ENCODE results near the gene MEGF11.

DNA sequence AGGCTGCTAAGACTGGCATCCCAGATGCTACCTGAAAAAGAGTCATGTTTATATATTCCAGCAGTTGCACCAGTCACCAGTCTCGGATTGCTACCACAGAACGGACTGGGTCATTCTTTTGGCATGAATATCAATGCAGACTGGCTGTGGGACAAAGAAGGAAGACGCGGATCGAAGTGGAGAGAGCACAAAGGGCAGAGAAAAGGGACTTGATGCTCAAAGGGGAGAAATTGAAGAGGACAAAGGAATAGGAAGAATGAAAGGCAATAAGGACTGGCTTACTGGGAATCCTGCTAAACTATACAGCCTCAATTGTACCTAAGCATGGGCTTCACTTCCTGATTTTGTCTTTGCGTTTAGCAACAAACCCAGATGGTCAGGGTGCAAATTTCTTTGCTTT lies 24.5 kb upstream of the MEGF11 start:
- TF ChIP-seq RARB (CRISPR knock-in tag; IDR thresholded peaks at IDR 0.05) (no peak), ZNF565 (CRISPR knock-in tag; conservative IDR thresholded peaks at IDR 0.05; ENCODE audit: low read depth) (no peak), ARNTL (CRISPR knock-in tag; IDR thresholded peaks at IDR 0.05; ENCODE audit: borderline replicate concordance, low read depth) (no peak), GLIS3 (CRISPR knock-in tag; IDR thresholded peaks at IDR 0.05) (no peak)
- TF ChIP-seq, protein P1, sequence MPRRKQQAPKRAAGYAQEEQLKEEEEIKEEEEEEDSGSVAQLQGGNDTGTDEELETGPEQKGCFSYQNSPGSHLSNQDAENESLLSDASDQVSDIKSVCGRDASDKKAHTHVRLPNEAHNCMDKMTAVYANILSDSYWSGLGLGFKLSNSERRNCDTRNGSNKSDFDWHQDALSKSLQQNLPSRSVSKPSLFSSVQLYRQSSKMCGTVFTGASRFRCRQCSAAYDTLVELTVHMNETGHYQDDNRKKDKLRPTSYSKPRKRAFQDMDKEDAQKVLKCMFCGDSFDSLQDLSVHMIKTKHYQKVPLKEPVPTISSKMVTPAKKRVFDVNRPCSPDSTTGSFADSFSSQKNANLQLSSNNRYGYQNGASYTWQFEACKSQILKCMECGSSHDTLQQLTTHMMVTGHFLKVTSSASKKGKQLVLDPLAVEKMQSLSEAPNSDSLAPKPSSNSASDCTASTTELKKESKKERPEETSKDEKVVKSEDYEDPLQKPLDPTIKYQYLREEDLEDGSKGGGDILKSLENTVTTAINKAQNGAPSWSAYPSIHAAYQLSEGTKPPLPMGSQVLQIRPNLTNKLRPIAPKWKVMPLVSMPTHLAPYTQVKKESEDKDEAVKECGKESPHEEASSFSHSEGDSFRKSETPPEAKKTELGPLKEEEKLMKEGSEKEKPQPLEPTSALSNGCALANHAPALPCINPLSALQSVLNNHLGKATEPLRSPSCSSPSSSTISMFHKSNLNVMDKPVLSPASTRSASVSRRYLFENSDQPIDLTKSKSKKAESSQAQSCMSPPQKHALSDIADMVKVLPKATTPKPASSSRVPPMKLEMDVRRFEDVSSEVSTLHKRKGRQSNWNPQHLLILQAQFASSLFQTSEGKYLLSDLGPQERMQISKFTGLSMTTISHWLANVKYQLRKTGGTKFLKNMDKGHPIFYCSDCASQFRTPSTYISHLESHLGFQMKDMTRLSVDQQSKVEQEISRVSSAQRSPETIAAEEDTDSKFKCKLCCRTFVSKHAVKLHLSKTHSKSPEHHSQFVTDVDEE (CRISPR knock-in tag; IDR thresholded peaks at IDR 0.05) = no peak
- TF ChIP-seq, protein P2, sequence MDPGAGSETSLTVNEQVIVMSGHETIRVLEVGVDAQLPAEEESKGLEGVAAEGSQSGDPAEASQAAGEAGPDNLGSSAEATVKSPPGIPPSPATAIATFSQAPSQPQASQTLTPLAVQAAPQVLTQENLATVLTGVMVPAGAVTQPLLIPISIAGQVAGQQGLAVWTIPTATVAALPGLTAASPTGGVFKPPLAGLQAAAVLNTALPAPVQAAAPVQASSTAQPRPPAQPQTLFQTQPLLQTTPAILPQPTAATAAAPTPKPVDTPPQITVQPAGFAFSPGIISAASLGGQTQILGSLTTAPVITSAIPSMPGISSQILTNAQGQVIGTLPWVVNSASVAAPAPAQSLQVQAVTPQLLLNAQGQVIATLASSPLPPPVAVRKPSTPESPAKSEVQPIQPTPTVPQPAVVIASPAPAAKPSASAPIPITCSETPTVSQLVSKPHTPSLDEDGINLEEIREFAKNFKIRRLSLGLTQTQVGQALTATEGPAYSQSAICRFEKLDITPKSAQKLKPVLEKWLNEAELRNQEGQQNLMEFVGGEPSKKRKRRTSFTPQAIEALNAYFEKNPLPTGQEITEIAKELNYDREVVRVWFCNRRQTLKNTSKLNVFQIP (CRISPR knock-in tag; IDR thresholded peaks at IDR 0.05; ENCODE audit: borderline replicate concordance, low read depth) = no peak
- TF ChIP-seq, protein P3, sequence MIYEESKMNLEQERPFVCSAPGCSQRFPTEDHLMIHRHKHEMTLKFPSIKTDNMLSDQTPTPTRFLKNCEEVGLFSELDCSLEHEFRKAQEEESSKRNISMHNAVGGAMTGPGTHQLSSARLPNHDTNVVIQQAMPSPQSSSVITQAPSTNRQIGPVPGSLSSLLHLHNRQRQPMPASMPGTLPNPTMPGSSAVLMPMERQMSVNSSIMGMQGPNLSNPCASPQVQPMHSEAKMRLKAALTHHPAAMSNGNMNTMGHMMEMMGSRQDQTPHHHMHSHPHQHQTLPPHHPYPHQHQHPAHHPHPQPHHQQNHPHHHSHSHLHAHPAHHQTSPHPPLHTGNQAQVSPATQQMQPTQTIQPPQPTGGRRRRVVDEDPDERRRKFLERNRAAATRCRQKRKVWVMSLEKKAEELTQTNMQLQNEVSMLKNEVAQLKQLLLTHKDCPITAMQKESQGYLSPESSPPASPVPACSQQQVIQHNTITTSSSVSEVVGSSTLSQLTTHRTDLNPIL (CRISPR knock-in tag; IDR thresholded peaks at IDR 0.05; ENCODE audit: low read depth) = no peak
